ENCODE measurements around the gene PIP5KL1. TPM values are rescaled to one million over a fixed set of nuclear protein-coding genes. Genes with fewer than 3 reads are reported as not detected.

Gene PIP5KL1
- total RNA-seq, 4 donors from 2014 or later, result 0.44 to 2.3 (median 1.0) TPM; not detected in 1

- TF ChIP-seq CTCF (IDR thresholded peaks at IDR 0.05; ENCODE audit: low read depth), result no peak
Measured at GRCh38 chr9:127873886-127874285, 56.7 kb downstream of the PIP5KL1 start.

GRCh38 chr9:127873223-127873691 lies 57.3 kb downstream of the PIP5KL1 start:
- no peak for TF ChIP-seq CTCF (IDR thresholded peaks at IDR 0.05; ENCODE audit: low read depth)

GRCh38 chr9:127872369-127873222 lies 58.0 kb downstream of the PIP5KL1 start:
- no peak for TF ChIP-seq CTCF (IDR thresholded peaks at IDR 0.05; ENCODE audit: low read depth)

- TF ChIP-seq CTCF (IDR thresholded peaks at IDR 0.05; ENCODE audit: low read depth), result no peak
Measured at GRCh38 chr9:127871531-127871930, 59.0 kb downstream of the PIP5KL1 start.

GRCh38 chr9:127870887-127871286 lies 59.7 kb downstream of the PIP5KL1 start:
- no peak for TF ChIP-seq CTCF (IDR thresholded peaks at IDR 0.05; ENCODE audit: low read depth)

Other genes starting within 250 kb of the PIP5KL1 start
- gene CFAP157, start 223.8 kb downstream of the PIP5KL1 start, total RNA-seq, result not detected
- gene PTRH1, start 215.1 kb downstream of the PIP5KL1 start, total RNA-seq, result 10 to 100 TPM in 3 of 4 donors, 1 to 10 TPM in 1; 9.9 to 32.8 (median 17.2) TPM
- gene TTC16, start 214.7 kb downstream of the PIP5KL1 start, total RNA-seq, result under 1 TPM in 1 of 4 donors, not detected in 3; 0.16 TPM
- gene TOR2A, start 195.5 kb downstream of the PIP5KL1 start, total RNA-seq, result 10 to 100 TPM in 2 of 4 donors, 1 to 10 TPM in 2; 4.1 to 14.3 (median 8.8) TPM
- 10 to 100 TPM in 1 of 4 donors, 1 to 10 TPM in 3; 6.8 to 23.0 (median 8.4) TPM for gene SH2D3C, start 152.1 kb downstream of the PIP5KL1 start, total RNA-seq
- 10 to 100 TPM; 44.0 to 91.4 (median 56.2) TPM for gene CDK9, start 144.7 kb downstream of the PIP5KL1 start, total RNA-seq
- 100 to 1,000 TPM in 1 of 4 donors, 10 to 100 TPM in 3; 42.0 to 230 (median 75.4) TPM for gene FPGS, start 127.9 kb downstream of the PIP5KL1 start, total RNA-seq
- 100 to 1,000 TPM in 1 of 4 donors, 10 to 100 TPM in 3; 37.9 to 153 (median 50.8) TPM for gene ENG, start 76.1 kb downstream of the PIP5KL1 start, total RNA-seq
- 10 to 100 TPM; 14.2 to 35.6 (median 19.1) TPM for gene AK1, start 53.1 kb downstream of the PIP5KL1 start, total RNA-seq
- gene ST6GALNAC6, start 31.2 kb downstream of the PIP5KL1 start, total RNA-seq, result 100 to 1,000 TPM; 101 to 287 (median 176) TPM
- gene ST6GALNAC4, start 13.7 kb downstream of the PIP5KL1 start, total RNA-seq, result 10 to 100 TPM in 3 of 4 donors, 1 to 10 TPM in 1; 9.6 to 39.1 (median 21.4) TPM
- gene DPM2, start 7.1 kb upstream of the PIP5KL1 start, total RNA-seq, result 10 to 100 TPM in 2 of 4 donors, 1 to 10 TPM in 2; 7.5 to 14.2 (median 9.6) TPM
- gene EEIG1, start 50.2 kb upstream of the PIP5KL1 start, total RNA-seq, result 10 to 100 TPM in 1 of 4 donors, 1 to 10 TPM in 3; 4.8 to 21.2 (median 8.1) TPM
- 1 to 10 TPM; 3.6 to 9.5 (median 8.9) TPM for gene NAIF1, start 136.5 kb upstream of the PIP5KL1 start, total RNA-seq
- 10 to 100 TPM; 13.4 to 60.1 (median 19.5) TPM for gene SLC25A25, start 137.5 kb upstream of the PIP5KL1 start, total RNA-seq
- gene PTGES2, start 197.0 kb upstream of the PIP5KL1 start, total RNA-seq, result 10 to 100 TPM; 24.5 to 40.3 (median 25.8) TPM
- 1 to 10 TPM in 1 of 4 donors, not detected in 3; 1.6 TPM for gene LCN2, start 218.7 kb upstream of the PIP5KL1 start, total RNA-seq
- 100 to 1,000 TPM in 3 of 4 donors, 10 to 100 TPM in 1; 57.7 to 307 (median 228) TPM for gene BBLN, start 229.5 kb upstream of the PIP5KL1 start, total RNA-seq

Data from subcutaneous adipose tissue (tissue), 4 donors.